Brain microvascular endothelial cell (primary cell): Measurements from ENCODE around the gene KCNIP3.

ENCODE experiments used
- DNase-seq: peaks from one replicate; pipeline ENCODE4 v3.0.0-alpha.2; 2020
- H3K27ac ChIP-seq: fragments of 250-450 bp; sonication (Bioruptor Pico); 2 replicates; pipeline ENCODE4 v1.5.1; 2020; ENCODE audit warnings: mild to moderate bottlenecking, moderate library complexity
- H3K27me3 ChIP-seq: fragments of 250-450 bp; sonication (Bioruptor Pico); replicated peaks from 2 replicates; pipeline ENCODE4 v1.5.1; 2020; ENCODE audit warnings: mild to moderate bottlenecking
- H3K36me3 ChIP-seq: fragments of 250-450 bp; sonication (Bioruptor Pico); replicated peaks from 2 replicates; pipeline ENCODE4 v1.5.1; 2020; ENCODE audit warnings: mild to moderate bottlenecking
- H3K4me3 ChIP-seq: 2 replicates; pipeline ENCODE4 v1.5.1; 2011; ENCODE audit warnings: low read depth, mild to moderate bottlenecking, control low read depth, low read length, moderate library complexity
- in situ Hi-C: cut with HindIII; loops from 2 replicates; pipeline ENCODE4 v1.10.0; 2017; ENCODE audit warnings: low sequenced_read_pairs, low pct_ligation_motif_present
- TF ChIP-seq, protein P1 (sequence below): IDR thresholded peaks from 2 replicates; pipeline ENCODE4 v1.5.1; 2011; ENCODE audit warnings: low read depth, mild to moderate bottlenecking, moderate library complexity, low read length, control low read depth, inconsistent platforms; ENCODE audit errors: missing control alignments

Gene KCNIP3

DNA sequence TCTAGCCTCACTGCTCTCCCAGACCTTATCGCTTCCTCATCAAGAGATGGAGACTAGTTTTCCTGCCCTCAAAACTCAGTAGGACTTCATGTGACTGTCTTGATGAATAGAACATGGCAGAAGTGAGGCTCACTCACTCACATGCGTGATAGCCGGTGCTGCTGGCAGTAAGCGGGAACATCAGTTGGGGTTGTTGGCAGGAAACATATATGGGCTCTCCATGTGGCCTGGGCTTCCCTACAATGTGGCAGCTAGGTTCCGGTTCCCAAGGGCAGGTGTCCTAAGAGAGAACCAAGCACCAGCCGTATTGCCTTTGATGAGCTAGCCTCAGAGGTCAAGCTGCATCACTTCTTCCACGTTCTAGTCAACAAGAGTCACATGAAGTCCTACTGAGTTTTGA, 90.2 kb downstream of the KCNIP3 start:
- Histone ChIP-seq H3K27ac (no peak overlapping the region), H3K27me3 (no peaks in the 10 kb centered on the region), H3K4me3 (no peak overlapping the region), H3K36me3 (no peaks in the 10 kb centered on the region)
- TF ChIP-seq, protein P1, sequence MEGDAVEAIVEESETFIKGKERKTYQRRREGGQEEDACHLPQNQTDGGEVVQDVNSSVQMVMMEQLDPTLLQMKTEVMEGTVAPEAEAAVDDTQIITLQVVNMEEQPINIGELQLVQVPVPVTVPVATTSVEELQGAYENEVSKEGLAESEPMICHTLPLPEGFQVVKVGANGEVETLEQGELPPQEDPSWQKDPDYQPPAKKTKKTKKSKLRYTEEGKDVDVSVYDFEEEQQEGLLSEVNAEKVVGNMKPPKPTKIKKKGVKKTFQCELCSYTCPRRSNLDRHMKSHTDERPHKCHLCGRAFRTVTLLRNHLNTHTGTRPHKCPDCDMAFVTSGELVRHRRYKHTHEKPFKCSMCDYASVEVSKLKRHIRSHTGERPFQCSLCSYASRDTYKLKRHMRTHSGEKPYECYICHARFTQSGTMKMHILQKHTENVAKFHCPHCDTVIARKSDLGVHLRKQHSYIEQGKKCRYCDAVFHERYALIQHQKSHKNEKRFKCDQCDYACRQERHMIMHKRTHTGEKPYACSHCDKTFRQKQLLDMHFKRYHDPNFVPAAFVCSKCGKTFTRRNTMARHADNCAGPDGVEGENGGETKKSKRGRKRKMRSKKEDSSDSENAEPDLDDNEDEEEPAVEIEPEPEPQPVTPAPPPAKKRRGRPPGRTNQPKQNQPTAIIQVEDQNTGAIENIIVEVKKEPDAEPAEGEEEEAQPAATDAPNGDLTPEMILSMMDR = no peak
- in situ Hi-C loops = no loop called here
- no peak for DNase-seq

DNA sequence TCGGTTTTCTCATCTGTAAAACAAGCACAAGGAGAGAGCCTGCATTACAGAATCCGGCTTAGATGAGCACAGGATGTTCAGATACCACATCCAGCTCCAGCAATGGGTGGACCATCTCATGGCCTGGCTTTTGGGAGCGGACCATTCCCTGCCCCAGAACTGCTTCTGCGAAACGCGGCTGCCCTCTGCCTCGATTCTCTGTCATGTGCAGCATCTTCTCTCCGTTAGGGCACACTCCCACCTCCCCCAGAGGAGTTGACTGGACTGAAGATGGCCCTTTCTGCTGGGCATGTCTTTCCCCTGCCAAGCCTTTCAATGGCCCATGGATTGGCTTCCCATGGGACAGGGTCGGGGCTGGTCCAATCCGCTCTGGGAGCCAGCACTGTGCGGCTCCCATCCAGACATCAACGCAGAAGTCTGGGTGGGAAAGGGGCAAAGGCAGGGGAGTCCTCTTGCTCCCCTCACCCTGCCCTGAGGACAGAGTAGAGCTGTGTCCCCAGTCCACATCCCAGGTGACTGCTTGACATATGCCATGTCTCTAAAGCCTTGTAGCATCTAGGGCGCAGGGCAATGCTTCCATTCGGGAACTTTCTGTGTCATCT, 91.0 kb downstream of the KCNIP3 start:
- DNase-seq = no peak
- TF ChIP-seq, protein P1 = no peak
- in situ Hi-C loops = no loop called here
- H3K27ac ChIP-seq = no peak overlapping the region
- H3K4me3 ChIP-seq = no peak overlapping the region
- no peaks in the 10 kb centered on the region for H3K27me3 ChIP-seq
- no peaks in the 10 kb centered on the region for H3K36me3 ChIP-seq

DNA sequence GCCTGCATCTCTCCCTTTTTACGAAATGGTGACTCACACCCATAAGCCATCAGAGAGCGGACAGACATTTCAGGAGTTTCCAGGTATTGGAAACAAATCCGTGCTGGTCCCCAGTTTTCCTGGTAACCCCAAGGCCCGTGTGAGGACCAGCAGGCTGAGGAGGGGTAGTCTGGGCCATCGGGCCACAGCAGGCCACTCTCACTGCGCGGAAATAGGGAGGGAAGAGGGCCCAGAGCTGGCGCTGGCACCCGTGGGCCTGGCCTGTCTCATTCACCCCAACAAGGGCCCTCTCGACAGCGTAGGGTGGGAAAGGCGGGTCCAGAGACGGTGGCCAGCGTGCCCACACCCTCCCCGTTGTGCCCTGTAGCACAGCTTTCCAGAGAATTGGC, 91.7 kb downstream of the KCNIP3 start:
- Histone ChIP-seq H3K27ac (no peak overlapping the region), H3K27me3 (no peaks in the 10 kb centered on the region), H3K4me3 (no peak overlapping the region), H3K36me3 (no peaks in the 10 kb centered on the region)
- DNase-seq = no peak
- TF ChIP-seq, protein P1 = no peak
- in situ Hi-C loops = no loop called here

DNA sequence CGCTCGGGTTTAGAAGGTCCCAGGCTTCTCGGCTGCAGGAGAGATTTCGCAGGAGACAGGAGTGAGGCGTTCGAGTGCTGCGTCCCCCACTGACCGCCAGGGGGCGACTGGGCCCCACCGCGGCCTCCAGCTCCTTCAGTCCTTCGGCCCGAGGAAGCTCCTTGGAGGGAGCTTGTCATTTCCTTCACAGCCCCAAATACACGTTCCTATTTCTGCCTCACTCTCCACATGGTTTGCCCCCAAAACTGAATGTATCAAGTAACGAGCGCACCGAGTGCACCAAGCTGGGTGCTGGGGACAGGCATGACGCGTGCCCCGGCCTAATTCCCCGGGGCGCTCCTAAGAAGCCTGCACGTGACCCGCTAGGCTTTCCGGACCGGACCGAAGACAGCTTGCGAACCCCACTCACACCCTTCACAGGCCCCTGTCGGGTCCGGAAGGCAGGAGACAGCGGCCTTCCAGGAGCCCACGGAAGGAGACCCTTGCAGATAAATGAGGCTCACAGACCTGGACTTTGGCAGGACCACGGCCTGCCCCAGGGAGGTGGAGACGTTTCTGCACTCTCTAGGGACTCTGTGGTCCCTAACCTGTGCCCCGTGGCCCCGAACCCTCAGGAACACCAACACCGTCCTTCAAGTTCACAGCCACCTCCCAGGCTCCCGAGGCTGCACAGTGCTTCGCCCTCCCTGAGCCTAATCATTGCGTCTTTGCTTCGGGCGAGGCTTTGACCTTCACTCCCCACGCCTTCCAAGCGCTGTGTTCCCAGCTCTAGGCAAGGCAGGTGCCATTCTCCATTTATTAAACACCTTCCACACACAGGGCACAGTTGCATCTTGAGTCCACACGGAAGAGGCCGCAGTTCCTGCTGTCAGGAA, 92.3 kb downstream of the KCNIP3 start:
- Histone ChIP-seq H3K27ac (no peak overlapping the region), H3K4me3 (no peak overlapping the region), H3K27me3 (no peaks in the 10 kb centered on the region), H3K36me3 (no peaks in the 10 kb centered on the region)
- in situ Hi-C loops = no loop called here
- DNase-seq = peak; percentile 45
- TF ChIP-seq, protein P1 = peak; percentile 99

DNA sequence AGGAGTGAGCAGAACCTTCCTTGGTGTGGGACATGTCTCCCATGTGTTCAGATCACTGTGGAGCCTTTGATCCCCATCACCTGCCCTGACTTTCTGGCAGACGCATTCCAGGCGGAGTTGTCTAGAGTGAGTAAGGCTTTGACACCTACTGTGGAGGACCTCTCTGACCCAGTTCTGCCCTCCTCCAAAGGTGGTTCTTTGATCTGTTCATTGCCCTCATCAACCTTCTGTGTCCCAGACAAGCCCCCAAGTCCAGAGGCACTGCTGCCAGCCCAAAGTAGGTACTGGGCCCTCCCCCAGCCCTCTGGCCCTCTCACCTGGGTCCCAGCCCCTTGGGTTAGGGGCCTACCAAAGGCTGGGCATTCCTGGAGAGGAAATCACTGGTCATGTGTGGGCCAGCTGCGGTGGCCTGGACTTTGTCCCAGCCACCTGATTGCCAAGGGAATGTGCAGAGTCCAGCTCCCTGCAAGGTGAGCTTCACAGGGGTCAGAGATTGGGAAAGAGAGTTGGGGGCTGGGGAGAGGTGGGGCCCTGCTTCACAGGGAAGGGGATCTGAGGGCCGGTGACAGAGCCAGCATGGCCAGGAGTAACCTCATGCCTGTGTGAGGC, 93.2 kb downstream of the KCNIP3 start:
- no peaks in the 10 kb centered on the region for H3K27me3 ChIP-seq

More for the DNA sequence above, 93.2 kb downstream of the KCNIP3 start:
- TF ChIP-seq, protein P1 = no peak
- Histone ChIP-seq H3K36me3 (no peaks in the 10 kb centered on the region), H3K4me3 (no peak overlapping the region), H3K27ac (no peak overlapping the region)
- in situ Hi-C loops = no loop called here
- no peak for DNase-seq
